Endothelial cell (in vitro differentiated cells): ENCODE data around the gene TMEM132D. TPM values are rescaled to one million over a fixed set of nuclear protein-coding genes. Genes with fewer than 3 reads are reported as not detected.

Experiments used
- DNase-seq: peaks from one replicate; pipeline ENCODE4 v3.0.0; 2021; ENCODE audit warnings: low spot score
- H3K27ac Mint-ChIP-seq: one replicate; pipeline ENCODE4 v1.8.0; 2021; ENCODE audit warnings: mixed read lengths, inconsistent platforms; ENCODE audit not compliant: unreplicated experiment
- H3K27me3 Mint-ChIP-seq: one replicate; pipeline ENCODE4 v1.8.0; 2021; ENCODE audit warnings: mild to moderate bottlenecking, moderate library complexity, mixed read lengths, inconsistent platforms; ENCODE audit not compliant: unreplicated experiment
- H3K36me3 Mint-ChIP-seq: one replicate; pipeline ENCODE4 v1.8.0; 2021; ENCODE audit warnings: mild to moderate bottlenecking, low read depth, mixed read lengths, inconsistent platforms; ENCODE audit not compliant: unreplicated experiment
- H3K4me1 Mint-ChIP-seq: one replicate; pipeline ENCODE4 v1.8.0; 2021; ENCODE audit warnings: mild to moderate bottlenecking, mixed read lengths, inconsistent platforms; ENCODE audit not compliant: unreplicated experiment
- H3K4me3 Mint-ChIP-seq: one replicate; pipeline ENCODE4 v1.8.0; 2021; ENCODE audit warnings: mild to moderate bottlenecking, mixed read lengths, inconsistent platforms; ENCODE audit not compliant: unreplicated experiment
- H3K9me3 Mint-ChIP-seq: one replicate; pipeline ENCODE4 v1.8.0; 2021; ENCODE audit warnings: mixed read lengths, inconsistent platforms; ENCODE audit not compliant: unreplicated experiment
- total RNA-seq: library from RNA; stranded (reverse); fragmentation: NEBNext Ultra II Directional; extraction: Animal tissue kit (Norgen Biotek cat#: 25700); gene quantifications from one replicate; pipeline ENCODE4 v1.2.1, GENCODE V29; 2021; ENCODE audit not compliant: unreplicated experiment
- TF ChIP-seq, protein P1 (sequence below): fragments of 200-600 bp; sonication (generic); IDR thresholded peaks from one replicate; pipeline ENCODE4 v1.5.0; 2021; ENCODE audit warnings: antibody characterized with exemption; ENCODE audit not compliant: unreplicated experiment

TMEM132D gene
- total RNA-seq, 1 donor from 2014 or later = not detected

DNA sequence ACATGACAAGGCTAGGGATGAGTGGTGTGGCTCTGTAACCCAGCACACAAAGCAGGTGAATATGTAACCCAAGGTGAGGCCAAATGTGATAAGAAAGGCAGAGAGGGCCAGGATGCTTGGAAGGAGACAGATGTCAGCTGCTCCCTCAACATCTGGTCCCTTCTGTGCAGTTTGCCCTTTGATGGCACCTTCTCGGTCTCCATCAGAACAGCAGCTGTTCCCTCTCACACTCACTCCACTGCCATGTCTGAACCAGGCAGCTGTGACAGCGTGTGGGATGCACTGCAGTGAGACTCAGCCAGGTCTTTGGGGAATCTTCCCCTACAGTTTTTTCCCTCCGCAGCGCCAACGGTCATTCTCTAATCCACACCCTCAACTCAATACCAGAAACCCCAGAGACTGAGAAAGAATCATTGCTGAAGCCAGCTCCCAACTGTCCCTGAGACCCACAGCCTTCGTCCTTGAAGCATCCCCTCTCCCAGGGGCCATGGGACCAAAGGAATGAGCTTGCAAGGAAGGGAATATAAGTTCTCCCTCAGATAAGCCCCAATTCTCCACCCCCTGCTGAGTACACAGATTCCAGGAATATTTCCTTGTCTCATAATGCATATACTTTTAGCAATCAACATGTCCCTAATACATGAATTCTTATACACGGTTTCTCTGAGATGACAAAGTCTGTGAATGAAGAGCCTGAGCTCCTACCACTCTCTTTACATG, 820.5 kb downstream of the TMEM132D start:
- TF ChIP-seq, protein P1, sequence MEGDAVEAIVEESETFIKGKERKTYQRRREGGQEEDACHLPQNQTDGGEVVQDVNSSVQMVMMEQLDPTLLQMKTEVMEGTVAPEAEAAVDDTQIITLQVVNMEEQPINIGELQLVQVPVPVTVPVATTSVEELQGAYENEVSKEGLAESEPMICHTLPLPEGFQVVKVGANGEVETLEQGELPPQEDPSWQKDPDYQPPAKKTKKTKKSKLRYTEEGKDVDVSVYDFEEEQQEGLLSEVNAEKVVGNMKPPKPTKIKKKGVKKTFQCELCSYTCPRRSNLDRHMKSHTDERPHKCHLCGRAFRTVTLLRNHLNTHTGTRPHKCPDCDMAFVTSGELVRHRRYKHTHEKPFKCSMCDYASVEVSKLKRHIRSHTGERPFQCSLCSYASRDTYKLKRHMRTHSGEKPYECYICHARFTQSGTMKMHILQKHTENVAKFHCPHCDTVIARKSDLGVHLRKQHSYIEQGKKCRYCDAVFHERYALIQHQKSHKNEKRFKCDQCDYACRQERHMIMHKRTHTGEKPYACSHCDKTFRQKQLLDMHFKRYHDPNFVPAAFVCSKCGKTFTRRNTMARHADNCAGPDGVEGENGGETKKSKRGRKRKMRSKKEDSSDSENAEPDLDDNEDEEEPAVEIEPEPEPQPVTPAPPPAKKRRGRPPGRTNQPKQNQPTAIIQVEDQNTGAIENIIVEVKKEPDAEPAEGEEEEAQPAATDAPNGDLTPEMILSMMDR = no peak
- Mint-ChIP-seq H3K27ac (no peak overlapping the region), H3K4me1 (no peaks in the 10 kb centered on the region), H3K9me3 (peaks cover 33% of the 10 kb centered on the region), H3K27me3 (peaks cover 10% of the 10 kb centered on the region), H3K4me3 (no peak overlapping the region), H3K36me3 (peaks cover 8% of the 10 kb centered on the region)
- DNase-seq = no peak

DNA sequence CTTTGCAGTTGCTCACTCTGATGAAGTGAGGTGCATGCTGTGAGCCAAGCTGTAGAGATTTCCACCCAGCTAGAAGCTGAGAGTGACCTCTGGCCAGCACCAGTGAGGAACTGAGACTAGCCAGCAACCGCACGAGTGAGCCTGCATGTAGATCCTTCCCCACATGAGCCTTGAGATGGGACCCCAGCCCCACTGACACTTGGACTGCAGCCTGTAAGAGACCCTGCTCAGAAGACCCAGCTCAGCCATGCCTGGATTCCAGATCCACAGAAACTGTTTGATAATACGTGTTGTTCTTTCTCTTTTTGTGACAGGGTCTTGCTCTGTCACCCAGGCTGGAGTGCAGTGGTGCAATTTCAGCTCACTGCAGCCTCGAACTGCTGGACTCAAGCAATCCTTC, 821.4 kb downstream of the TMEM132D start:
- DNase-seq = no peak
- Mint-ChIP-seq H3K27ac (no peak overlapping the region), H3K4me3 (no peak overlapping the region), H3K9me3 (peaks cover 39% of the 10 kb centered on the region), H3K36me3 (peaks cover 8% of the 10 kb centered on the region), H3K4me1 (no peaks in the 10 kb centered on the region), H3K27me3 (peaks cover 8% of the 10 kb centered on the region)
- TF ChIP-seq, protein P1 = no peak

DNA sequence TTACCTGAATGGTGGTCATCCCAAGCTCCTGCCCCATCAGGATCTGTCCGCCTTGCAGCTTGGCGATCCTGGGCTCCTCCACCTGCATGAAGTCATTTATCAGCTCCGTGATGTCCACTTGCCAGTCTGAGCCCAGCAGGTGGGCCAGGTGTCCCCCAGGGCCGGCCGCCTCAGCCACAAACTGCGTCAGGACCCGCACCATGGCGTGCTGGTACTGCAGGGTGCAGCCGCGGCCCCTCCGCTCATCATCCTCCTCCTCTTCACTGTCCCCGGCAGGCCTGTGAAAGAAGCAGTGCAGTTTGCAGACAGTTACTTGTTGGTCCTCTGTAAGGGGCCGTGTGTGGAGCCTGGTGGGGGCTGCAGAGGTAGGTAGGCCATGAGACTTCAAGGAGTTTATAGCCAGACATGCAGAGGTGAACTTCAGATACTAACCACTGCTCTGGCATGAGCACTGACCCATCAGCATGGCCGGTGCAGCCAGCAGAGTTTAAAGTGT, 822.0 kb downstream of the TMEM132D start:
- TF ChIP-seq, protein P1 = no peak
- no peak overlapping the region for H3K4me3 Mint-ChIP-seq
- peaks cover 4% of the 10 kb centered on the region for H3K36me3 Mint-ChIP-seq
- H3K27me3 Mint-ChIP-seq = peaks cover 7% of the 10 kb centered on the region
- DNase-seq = no peak
- H3K9me3 Mint-ChIP-seq = peaks cover 34% of the 10 kb centered on the region
- H3K27ac Mint-ChIP-seq = no peak overlapping the region
- H3K4me1 Mint-ChIP-seq = no peaks in the 10 kb centered on the region

DNA sequence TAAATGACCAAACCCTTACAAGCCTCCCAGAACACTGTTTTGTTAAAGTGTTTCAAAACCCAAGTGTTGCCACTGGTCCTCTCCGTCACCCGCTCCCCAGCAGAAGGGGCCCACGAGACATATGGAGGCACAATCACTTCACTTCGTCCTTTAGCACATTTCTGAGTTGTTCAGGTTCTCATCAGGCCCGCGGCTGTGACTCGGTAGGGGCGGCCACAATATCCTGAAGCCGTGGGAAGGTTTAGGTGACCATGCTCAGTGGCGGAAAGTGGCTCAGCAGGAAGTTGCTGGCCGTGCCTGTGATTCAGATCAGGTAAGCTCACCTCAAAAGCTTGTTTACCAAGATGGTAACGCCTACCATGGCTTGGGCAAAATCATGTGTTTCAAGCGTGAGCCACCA, 823.0 kb downstream of the TMEM132D start:
- Mint-ChIP-seq H3K27me3 (peaks cover 8% of the 10 kb centered on the region), H3K9me3 (peaks cover 40% of the 10 kb centered on the region), H3K4me3 (no peak overlapping the region), H3K4me1 (no peaks in the 10 kb centered on the region), H3K27ac (no peak overlapping the region), H3K36me3 (peaks cover 9% of the 10 kb centered on the region)
- TF ChIP-seq, protein P1 = no peak
- DNase-seq = no peak

DNA sequence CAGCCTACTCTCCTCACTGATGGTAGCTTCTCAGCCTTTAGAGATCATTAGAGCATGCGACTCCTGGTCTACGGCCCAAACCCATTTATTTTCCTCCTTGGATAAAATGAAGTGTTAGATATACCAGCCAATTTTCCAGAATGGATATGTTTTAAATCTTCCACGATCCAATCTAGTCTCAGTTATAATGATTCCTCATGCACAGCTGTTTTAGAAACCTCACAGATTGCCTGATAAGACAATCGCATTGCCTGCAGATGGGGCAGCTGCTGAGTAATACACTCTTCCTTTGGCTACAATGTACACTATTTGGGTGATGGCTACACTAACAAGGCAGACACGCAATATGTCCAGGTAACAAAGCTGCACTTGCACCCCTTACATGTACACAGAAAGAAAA, 823.4 kb downstream of the TMEM132D start:
- Mint-ChIP-seq H3K27me3 (peaks cover 8% of the 10 kb centered on the region), H3K4me1 (no peaks in the 10 kb centered on the region), H3K36me3 (peaks cover 7% of the 10 kb centered on the region), H3K9me3 (peaks cover 37% of the 10 kb centered on the region), H3K4me3 (no peak overlapping the region), H3K27ac (no peak overlapping the region)
- TF ChIP-seq, protein P1 = no peak
- DNase-seq = no peak
